GM19438 (cell line): ENCODE data around the gene ADGRD1.
"Not testable (repeated sequence)": the region's sequence is repeated elsewhere in the genome, so short reads cannot be mapped to it uniquely, and the experiment has no call there.

Experiments
- ATAC-seq: cut with Tn5 transposase; IDR thresholded peaks from one replicate; pipeline ENCODE4 v1.9.1; 2021; ENCODE audit warnings: low read depth; ENCODE audit not compliant: unreplicated experiment

The ADGRD1 gene

GRCh38 chr12:130982565-130983225, 29.0 kb downstream of the ADGRD1 start:
- no peak for ATAC-seq

DNA sequence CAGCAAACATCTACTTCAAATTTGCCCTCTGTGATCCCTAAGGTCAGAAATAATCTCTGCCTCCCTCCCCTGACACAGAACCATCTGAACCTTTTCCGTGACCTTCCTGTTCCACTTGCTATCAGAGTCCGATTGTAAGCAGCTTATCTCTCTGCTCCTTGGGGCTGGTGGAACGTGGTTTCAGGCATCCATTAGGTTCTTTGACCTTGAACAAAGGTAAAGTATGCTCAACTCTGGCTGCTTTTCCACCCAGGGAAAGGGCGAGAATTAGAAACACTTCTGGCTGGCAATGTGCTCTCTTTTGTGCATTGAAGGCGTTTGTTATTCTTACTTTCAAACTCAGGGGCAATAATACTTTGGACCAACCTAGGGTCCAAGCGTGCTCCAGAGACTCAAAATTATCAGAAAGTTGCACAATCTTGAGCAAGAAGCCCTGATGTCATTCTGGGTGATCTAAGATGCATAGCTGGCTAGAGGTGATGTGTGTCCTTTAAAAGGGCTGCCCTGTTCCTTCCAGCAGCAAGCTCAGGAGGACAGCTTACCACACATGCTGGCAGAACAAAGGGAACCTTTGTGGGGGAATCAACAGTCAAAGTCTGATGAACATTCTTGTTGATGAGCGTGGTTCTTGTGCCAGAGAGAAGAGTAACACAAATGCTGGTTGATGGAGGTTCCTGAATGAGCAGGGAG, 29.8 kb downstream of the ADGRD1 start:
- no peak for ATAC-seq

DNA sequence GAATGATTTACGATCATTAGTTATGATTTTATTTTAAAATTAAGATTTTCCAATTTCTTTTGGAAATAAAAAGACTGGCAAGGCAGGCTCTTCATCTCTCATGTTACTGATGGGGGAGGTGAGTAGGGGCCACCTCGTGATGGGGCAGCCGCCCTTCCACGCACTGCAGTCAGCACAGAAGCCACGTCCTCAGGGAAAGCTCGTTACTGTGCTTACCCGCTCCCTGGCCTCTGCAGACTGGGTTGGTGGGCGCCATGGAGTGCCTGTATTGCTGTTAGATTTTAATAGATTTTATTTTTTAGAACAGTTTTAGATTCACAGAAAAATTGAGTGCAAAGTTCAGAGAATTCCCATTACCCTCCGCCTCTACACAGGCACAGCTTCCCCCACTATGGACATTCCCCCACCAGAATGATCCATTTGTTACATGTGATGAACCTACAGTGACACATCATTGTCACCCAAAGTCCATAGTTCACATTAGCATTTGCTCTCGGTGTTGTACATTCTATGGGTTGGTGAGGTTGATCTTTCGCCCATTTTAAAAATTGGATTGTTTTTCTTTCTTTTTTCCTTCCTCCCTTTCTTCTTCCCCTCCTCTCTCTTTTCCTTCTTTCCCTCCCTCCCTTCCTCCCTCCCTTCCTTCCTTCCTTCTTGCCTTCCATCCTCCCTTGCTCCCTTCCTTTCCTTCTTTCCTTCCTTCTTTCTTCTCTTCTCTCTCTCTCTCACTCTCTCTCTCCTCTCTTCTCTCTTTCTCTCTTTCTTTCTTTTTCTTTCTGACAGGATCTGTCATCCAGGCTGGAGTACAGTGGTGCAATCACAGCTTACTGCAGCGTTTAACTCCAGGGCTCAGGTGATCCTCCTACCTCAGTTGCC, 30.7 kb downstream of the ADGRD1 start:
- ATAC-seq: no peak

GRCh38 chr12:130987151-130987931, 33.6 kb downstream of the ADGRD1 start:
- no peak for ATAC-seq

DNA sequence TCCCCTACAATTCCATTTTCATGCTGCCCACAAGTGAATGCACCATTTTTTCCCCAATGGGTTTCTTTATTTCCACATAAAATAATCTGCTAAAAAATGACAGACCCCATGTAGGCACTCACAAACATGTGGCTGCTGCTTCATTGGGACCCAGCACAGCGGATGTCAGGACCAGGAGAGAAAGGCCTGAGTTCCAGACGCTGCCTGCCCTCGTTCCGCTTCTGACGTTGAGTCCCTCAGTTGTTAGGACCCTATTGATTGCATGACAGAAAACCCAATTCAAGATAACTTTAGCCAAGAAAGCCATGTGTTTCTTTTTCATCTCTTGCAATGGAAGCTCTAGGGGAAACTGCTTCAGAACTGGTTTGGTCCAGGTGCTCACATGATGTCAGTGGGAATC, 34.6 kb downstream of the ADGRD1 start:
- ATAC-seq: no peak

- ATAC-seq: no peak
These were observed 35.0 kb downstream of the ADGRD1 start for GRCh38 chr12:130988751-130989150.

DNA sequence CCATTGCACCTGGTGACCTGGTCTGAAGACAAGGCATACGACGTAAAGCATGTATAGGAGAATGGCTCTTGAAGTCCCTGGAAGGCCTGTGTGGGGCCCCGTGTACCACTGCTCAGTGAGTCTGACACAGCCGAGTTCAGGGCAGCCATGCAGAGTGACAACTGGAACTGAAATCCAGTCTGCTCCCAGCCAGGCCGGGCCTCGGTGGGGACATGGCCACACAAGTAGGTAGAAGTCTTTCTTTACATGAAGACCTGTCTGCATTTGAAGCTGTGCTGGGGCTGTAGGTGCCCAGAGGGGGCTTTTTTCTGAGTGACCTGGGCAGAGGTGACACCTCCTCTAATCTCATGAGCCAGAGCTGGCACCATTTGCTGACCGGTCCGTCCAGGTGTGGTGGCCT, 35.7 kb downstream of the ADGRD1 start:
- ATAC-seq: no peak

DNA sequence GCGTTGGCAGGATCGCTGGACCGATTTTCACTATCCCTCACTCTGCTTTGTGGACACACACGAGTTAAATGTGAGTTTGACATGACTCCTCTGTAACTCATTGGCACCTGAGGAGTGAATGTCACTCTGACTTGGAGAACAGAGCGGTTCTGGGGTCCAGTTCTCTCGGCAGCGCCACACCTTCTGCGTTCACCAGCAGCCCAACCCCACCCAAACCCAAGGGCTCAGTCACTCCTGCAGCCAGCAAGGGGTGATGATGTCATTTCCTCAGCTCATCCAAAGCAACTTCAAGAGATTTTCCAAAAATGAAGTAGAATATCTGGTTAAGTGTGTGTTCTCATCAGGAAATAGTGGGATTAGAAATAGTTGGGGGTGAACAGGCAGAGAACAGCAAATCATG, 36.3 kb downstream of the ADGRD1 start:
- ATAC-seq: no peak

DNA sequence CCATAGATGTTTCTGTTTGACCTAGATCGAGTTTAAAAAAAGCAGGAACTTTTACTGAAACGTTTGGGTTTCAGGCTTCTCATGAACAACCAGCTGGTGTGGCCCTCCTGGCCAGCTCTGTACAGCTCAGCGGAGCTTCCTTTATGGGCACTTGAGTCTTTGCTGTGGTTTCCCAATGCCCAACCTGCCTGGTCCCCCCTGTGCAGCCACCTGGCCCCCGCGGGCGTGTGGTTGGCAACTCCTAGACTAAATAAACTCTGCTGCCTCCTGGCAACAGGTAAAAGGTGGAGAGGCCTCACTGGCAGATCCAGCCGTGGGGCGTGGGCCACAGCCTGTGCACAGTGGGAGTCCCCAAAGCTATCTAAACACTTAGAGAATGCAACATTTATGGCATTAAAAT, 38.7 kb downstream of the ADGRD1 start:
- ATAC-seq: no peak

DNA sequence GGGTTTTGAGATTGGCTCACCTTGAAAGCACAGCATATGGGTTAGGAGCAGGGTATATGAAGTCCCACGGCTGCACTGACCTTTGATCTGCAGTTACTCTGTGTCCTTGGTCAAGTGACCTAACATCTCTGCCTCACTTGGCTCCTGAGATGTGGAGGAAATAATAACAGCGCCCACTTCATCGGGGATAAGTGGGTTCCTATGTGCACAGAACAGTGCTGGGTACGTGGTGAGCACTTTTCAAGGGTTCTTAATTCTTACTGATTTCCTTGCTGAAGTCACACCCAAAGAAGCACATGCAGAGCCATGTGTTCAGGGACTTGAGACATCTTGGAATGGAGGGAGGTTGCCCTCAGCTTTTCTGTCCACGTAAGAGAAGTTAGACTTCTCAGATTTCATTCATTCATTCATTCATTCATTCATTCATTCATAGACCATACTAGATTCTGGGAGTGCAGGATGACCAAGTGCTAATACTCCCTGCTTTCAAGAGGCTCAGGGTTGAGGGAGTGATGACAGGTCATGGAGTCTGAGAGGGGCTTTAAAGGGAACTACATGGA, 39.4 kb downstream of the ADGRD1 start:
- ATAC-seq: no peak

GRCh38 chr12:130993759-130994670, 40.3 kb downstream of the ADGRD1 start:
- no peak for ATAC-seq

GRCh38 chr12:130994821-130995375, 41.2 kb downstream of the ADGRD1 start:
- ATAC-seq: no peak

DNA sequence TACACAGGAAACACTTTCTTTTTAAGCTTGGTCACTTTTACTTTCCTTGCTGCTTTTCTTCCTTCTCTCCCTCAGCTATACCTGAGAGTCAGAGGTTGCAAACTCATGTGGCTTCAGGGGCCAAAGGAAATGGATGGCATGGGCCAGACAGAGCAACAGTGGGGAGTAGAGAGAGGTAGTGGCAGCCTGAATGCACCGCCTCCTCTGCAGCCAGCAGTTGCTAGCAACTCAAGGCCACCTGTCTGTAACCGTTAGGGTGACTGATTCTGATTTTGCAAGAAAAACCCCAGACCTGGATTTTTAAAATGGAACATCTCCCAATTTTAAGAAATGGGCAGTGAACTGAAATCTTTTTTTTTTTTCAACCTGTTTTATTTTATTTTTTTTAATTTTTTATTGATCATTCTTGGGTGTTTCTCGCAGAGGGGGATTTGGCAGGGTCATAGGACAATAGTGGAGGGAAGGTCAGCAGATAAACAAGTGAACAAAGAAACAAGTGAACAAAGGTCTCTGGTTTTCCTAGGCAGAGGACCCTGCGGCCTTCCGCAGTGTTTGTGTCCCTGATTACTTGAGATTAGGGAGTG, 41.8 kb downstream of the ADGRD1 start:
- not testable (repeated sequence) for ATAC-seq

DNA sequence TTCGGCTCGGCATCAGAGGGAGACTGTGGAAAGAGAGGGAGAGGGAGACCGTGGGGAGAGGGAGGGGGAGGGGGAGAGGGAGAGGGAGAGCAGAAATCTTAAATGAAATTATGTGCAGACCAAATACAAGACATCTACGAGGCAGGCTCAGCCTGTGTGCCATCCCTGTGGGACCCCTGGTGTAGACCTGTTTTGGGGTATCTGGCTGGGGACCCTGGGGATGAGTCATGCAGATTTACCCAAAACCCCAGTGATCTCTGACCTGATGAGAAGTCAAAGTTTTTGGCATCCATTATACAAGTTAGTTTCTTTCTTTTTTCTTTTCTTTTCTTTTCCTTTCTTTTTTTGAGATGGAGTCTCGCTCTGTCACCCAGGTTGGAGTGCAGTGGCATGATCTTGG, 44.4 kb downstream of the ADGRD1 start:
- ATAC-seq: no peak

DNA sequence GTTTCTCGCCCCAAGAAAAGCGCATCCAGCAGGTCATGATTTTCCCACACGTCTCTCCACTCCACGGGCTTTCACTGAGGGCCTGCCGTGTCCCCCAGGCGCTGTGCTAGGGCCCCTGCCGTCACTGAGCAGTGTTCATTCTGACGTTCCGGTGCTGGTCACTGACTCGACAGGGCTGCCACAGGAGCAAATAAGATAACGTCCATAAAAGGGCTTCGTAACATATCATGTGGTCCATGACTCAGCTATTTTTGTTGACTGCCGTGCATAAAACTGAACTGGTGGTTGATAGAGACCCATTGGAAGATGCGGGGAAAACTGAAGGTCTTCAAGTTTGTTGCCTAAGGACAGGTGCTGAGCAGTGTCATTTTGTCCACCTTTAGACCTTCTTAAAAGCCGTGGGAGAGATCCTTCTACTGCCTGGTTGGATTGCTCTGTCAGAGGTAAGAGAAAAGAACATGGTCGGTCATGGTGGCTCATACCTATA, 46.3 kb downstream of the ADGRD1 start:
- ATAC-seq: no peak

DNA sequence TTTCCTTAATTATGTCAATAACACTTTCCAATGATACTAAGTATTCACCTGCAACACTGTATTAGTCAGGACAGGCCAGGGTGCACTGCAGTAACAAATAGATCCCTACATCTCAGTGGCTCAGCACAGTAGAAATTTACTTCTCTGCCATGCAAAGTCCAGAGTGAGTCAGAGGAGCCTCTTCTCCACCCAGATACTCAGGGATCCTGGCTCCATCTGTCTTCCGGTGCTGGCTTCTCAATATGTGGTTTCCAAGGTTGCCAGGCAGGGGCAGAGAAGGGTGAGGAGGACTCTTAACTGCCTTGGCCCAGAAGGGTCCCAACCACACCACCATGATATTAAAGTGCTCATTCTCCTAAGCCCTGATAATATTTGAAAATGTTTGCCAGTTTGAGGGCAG, 47.8 kb downstream of the ADGRD1 start:
- ATAC-seq: no peak

DNA sequence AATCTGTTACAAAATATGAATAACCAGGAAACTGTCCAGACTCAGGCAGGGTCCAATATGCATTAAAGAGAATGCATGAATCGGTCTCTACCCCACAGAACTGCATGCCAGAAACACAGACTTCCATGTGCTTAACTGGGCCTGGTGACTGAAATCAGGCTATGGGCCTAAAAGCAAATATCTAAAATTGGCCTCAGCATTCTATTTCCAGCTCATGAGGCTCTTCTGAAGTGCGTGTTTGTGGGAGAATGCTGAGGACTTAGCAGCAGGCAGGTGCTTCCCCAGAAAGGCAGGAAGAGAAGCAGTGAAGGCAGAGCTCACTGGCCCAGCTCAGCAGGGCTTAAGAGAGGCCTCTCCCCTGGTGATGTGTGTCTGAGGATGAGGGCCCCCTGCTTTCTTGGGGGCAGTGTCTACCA, 48.5 kb downstream of the ADGRD1 start:
- ATAC-seq: peak; percentile 68

DNA sequence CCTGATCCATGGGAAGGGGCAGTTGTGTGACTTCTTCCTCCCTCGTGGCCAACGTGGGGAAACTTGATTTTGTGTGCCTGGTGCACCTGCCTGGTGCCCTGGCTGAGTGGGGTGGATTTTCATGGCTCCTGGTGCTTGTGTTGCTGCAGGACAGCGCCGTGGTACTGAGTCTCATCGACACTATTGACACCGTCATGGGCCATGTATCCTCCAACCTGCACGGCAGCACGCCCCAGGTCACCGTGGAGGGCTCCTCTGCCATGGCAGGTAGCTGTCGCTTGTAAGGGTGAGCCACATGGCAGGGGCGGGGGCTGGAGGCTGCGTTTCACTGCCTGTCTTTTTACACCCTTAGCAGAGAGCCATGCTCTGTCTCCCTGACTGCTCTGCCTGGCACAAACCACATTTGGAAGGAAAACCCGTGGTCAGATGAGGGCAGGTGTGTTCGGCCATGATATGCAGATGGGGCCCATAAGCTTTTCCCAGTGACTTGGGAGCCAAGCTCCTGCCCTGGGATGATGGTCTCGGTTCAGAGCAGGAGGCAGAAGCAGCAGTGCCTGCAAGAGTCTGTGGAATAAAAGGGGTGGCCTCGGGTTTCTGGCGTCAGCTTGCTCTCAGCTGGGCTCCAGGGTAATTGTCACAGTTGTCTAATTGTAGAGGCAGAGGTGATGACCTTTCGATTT, 49.5 kb downstream of the ADGRD1 start:
- ATAC-seq: no peak
